A549 (cell line): ENCODE results near the gene PAK4.

ENCODE experiments used
- CBX2 ChIP-seq: fragments of 200-600 bp; sonication (generic); IDR thresholded peaks from 2 replicates; pipeline ENCODE4 v1.6.1; 2016; ENCODE audit warnings: low read depth, mild to moderate bottlenecking, borderline replicate concordance
- CEBPB ChIP-seq, 2 experiments: fragments of >200 bp in 1 of 2; sonication (Bioruptor Twin) in 1 of 2; formaldehyde crosslinking in 1 of 2; IDR thresholded peaks; 2 replicates each; pipeline ENCODE4 v1.6.1; 2012 to 2016
- CHD2 ChIP-seq: fragments of 150-350 bp; IDR thresholded peaks from 2 replicates; pipeline ENCODE4 v1.6.1; 2014; ENCODE audit warnings: low read length; ENCODE audit not compliant: partially characterized antibody
- EP300 ChIP-seq, 2 experiments: fragments of >200 bp; sonication (Bioruptor Twin); formaldehyde crosslinking; IDR thresholded peaks; 2 replicates in 1 of 2; 3 replicates in 1 of 2; pipeline ENCODE4 v1.6.1; 2016 to 2017
- PBX3 ChIP-seq: IDR thresholded peaks from 2 replicates; pipeline ENCODE4 v1.6.1; 2012
- POLR2A ChIP-seq: IDR thresholded peaks from 2 replicates; pipeline ENCODE4 v1.6.1; 2012; ENCODE audit warnings: mild to moderate bottlenecking, low read length
- POLR2AphosphoS2 ChIP-seq: conservative IDR thresholded peaks from 2 replicates; pipeline ENCODE4 v1.6.1; 2012; ENCODE audit warnings: low read length, improper control_type of control experiment, inconsistent platforms
- RAD21 ChIP-seq, 2 experiments: fragments of >200 bp in 1 of 2; sonication (Bioruptor Twin) in 1 of 2; formaldehyde crosslinking in 1 of 2; IDR thresholded peaks in 1 of 2; conservative IDR thresholded peaks in 1 of 2; 2 replicates in 1 of 2; 3 replicates in 1 of 2; pipeline ENCODE4 v1.6.1; 2012 to 2018; ENCODE audit warnings: inconsistent platforms in 1 of 2
- REST ChIP-seq: fragments of 200-600 bp; sonication (generic); IDR thresholded peaks from 2 replicates; pipeline ENCODE4 v1.6.1; 2016; ENCODE audit warnings: antibody characterized with exemption, mild to moderate bottlenecking, moderate library complexity
- SREBF2 ChIP-seq: fragments of 450-650 bp; IDR thresholded peaks from 2 replicates; pipeline ENCODE4 v1.6.1; 2014; ENCODE audit warnings: mild to moderate bottlenecking, moderate library complexity
- TF ChIP-seq, protein P1 (sequence below): fragments of >200 bp; sonication (Bioruptor Twin); formaldehyde crosslinking; IDR thresholded peaks from 3 replicates; pipeline ENCODE4 v1.5.1; 2016

GRCh38 chr19:39199025-39199424, 73.4 kb downstream of the PAK4 start:
- TF ChIP-seq EP300 (IDR thresholded peaks at IDR 0.05) (no peak), CHD2 (no peak), REST (no peak), RAD21 (conservative IDR thresholded peaks at IDR 0.05 in 1 of 2, IDR thresholded peaks at IDR 0.05 in 1 of 2) (no peak), POLR2AphosphoS2 (no peak), POLR2A (no peak), CBX2 (no peak), PBX3 (no peak), SREBF2 (no peak), CEBPB (IDR thresholded peaks at IDR 0.05) (no peak)
- TF ChIP-seq, protein P1, sequence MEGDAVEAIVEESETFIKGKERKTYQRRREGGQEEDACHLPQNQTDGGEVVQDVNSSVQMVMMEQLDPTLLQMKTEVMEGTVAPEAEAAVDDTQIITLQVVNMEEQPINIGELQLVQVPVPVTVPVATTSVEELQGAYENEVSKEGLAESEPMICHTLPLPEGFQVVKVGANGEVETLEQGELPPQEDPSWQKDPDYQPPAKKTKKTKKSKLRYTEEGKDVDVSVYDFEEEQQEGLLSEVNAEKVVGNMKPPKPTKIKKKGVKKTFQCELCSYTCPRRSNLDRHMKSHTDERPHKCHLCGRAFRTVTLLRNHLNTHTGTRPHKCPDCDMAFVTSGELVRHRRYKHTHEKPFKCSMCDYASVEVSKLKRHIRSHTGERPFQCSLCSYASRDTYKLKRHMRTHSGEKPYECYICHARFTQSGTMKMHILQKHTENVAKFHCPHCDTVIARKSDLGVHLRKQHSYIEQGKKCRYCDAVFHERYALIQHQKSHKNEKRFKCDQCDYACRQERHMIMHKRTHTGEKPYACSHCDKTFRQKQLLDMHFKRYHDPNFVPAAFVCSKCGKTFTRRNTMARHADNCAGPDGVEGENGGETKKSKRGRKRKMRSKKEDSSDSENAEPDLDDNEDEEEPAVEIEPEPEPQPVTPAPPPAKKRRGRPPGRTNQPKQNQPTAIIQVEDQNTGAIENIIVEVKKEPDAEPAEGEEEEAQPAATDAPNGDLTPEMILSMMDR = no peak
